Mucosa of descending colon (tissue), 3 donors: ENCODE measurements around the gene M6PR. TPM values are rescaled to one million over a fixed set of nuclear protein-coding genes. Genes with fewer than 3 reads are reported as not detected.

Source experiments
- ATAC-seq: fragments of 200-7000 bp; cut with Tn5 transposase; one replicate; pipeline ENCODE4 v1.9.1; 2020; ENCODE audit warnings: mild to moderate bottlenecking, moderate library complexity
- DNase-seq, 3 donors: peaks; one replicate each; pipeline ENCODE4 v3.0.0-alpha.2; 2020
- H3K36me3 ChIP-seq: fragments of 200-600 bp; one replicate; pipeline ENCODE4 v1.8.0; 2021; ENCODE audit warnings: low read depth, mild to moderate bottlenecking
- H3K4me1 ChIP-seq: fragments of 200-600 bp; one replicate; pipeline ENCODE4 v1.8.0; 2021; ENCODE audit warnings: low read depth, mild to moderate bottlenecking
- H3K4me3 ChIP-seq: fragments of 200-600 bp; one replicate; pipeline ENCODE4 v1.8.0; 2021; ENCODE audit warnings: mild to moderate bottlenecking
- H3K9me3 ChIP-seq: fragments of 200-600 bp; one replicate; pipeline ENCODE4 v1.8.0; 2021; ENCODE audit warnings: mild to moderate bottlenecking
- intact Hi-C, 2 donors: fragments of 100-400 bp; cut with DNase I in 1 of 2; cut with micrococcal nuclease in 1 of 2; formaldehyde crosslinking; loops; one replicate each; pipeline versions ENCODE4 v1.11.0 to v1.11.1; 2022; cut with DNase I, micrococcal nuclease
- total RNA-seq, 3 donors: library from RNA; stranded (reverse); fragmentation: NEBNext Ultra II Directional in 2 of 3; extraction: Animal tissue kit (Norgen Biotek cat#: 25700) in 2 of 3; gene quantifications; one replicate each; pipeline versions ENCODE4 v1.2.1 to v1.2.4, GENCODE V29; 2021 to 2023
- TF ChIP-seq, protein P1 (sequence below): fragments of 200-600 bp; IDR thresholded peaks from one replicate; pipeline ENCODE4 v1.8.0; 2022; ENCODE audit warnings: antibody characterized with exemption, mild to moderate bottlenecking
- donor health status: DM: no; HTN: no; CAD: no; lungs with moderate emphysema.
- donor health status: DM: no; HTN: no; CAD: no.
- donor health status: DM: no; HTN: yes; CAD: no.

M6PR gene
- total RNA-seq, 3 donors from 2014 or later = 104 to 126 (median 105) TPM

DNA sequence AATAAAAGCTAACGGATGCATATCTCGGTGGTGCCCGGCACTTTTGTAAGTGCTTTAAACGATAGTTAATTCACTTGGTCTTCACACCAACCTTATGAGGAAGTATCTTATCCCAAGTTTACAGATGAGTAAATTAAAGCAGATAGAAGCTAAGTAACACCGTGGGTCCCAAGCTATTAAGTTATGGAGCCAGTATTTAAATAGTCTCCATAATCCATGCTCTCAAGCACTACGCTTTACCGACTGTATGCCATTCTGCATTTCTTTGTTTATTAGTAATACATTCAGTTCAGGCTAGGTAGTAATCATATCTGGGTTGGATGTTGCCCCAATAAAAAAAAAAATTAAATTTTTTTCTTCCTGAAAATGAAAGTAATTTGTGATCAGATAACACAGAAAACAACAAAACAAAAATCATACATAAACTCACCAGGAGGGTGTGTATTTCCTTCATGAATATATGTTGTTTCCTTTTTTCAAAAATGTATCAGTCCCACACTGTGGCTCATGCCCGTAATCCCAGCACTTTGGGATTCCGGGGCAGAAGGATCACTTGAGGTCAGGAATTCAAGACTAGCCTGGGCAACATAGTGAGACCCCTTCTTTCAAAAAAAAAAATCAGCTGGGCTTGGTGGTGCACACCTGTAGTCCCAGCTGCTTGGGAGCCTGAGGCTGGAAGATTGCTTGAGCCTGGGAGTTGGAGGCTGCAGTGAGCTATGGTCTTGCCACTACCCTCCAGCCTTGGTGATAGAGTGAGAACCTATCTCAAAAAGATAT, 1.4 kb upstream of the M6PR start:
- H3K36me3 ChIP-seq = no peaks in the 10 kb centered on the region
- TF ChIP-seq, protein P1, sequence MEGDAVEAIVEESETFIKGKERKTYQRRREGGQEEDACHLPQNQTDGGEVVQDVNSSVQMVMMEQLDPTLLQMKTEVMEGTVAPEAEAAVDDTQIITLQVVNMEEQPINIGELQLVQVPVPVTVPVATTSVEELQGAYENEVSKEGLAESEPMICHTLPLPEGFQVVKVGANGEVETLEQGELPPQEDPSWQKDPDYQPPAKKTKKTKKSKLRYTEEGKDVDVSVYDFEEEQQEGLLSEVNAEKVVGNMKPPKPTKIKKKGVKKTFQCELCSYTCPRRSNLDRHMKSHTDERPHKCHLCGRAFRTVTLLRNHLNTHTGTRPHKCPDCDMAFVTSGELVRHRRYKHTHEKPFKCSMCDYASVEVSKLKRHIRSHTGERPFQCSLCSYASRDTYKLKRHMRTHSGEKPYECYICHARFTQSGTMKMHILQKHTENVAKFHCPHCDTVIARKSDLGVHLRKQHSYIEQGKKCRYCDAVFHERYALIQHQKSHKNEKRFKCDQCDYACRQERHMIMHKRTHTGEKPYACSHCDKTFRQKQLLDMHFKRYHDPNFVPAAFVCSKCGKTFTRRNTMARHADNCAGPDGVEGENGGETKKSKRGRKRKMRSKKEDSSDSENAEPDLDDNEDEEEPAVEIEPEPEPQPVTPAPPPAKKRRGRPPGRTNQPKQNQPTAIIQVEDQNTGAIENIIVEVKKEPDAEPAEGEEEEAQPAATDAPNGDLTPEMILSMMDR = no peak
- peaks cover 12% of the 10 kb centered on the region for H3K4me1 ChIP-seq
- ATAC-seq (no peak), DNase-seq (no peak)
- intact Hi-C loops = no loop called here
- no peaks in the 10 kb centered on the region for H3K9me3 ChIP-seq
- H3K4me3 ChIP-seq = peak overlapping the region; percentile 81

DNA sequence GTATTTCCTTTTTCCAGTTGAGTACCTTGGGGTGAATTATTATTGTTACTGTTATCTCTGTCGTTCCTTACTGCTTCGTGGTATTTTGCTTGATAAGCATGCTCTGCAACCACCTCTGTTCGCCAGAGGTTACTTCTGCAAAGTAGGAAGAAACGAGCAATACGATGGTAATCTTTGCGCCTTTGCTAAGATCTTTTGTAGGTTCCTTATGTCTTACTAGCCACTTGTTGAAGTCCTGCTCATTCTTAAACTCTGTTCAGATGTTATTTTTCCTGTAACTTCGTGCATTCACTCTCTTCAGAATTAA, 729 bp upstream of the M6PR start:
- intact Hi-C loops = no loop called here
- H3K9me3 ChIP-seq = no peaks in the 10 kb centered on the region
- peak; percentile 18 for ATAC-seq

DNA sequence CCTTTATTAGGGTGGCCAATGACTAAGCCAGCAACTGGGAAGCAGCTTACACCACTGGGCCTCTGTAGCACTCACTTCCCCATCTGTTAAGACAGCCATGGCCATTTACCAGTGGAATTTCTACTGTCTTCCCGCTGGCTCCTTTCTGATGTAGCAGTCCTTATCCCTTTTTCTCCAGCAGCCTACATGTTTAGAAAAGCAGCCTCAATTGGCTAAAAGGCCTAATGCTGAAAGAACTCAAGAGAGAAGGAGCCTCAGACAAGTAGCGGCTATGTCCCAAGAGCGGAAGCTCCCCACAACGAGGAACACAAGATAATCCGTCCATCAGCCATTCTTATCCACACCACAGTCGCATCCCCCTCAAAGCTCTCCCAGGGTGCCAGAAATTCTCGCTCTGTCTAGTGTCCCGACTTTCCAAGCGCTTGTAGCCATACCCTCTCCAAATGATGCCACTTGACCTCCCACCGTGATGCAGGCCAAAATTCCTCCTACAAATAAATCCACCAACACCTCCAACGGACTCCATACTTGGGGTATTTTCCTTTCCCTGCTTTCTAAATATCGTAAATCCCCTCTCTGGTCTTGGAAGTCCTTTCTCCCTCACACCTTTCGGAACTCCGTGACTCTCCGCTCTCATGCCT, 624 bp downstream of the M6PR start:
- TF ChIP-seq, protein P1 = no peak
- Histone ChIP-seq H3K4me1 (peaks cover 12% of the 10 kb centered on the region), H3K4me3 (peak overlapping the region; percentile 81), H3K9me3 (no peaks in the 10 kb centered on the region), H3K36me3 (peaks cover 1% of the 10 kb centered on the region)
- intact Hi-C loops = no loop called here
- no peak for ATAC-seq
- peak in 1 of 3 donors; percentile 21 for DNase-seq

More for the DNA sequence above, 729 bp upstream of the M6PR start:
- no peak for DNase-seq
- H3K36me3 ChIP-seq = no peaks in the 10 kb centered on the region
- H3K4me3 ChIP-seq = peak overlapping the region; percentile 81
- peaks cover 12% of the 10 kb centered on the region for H3K4me1 ChIP-seq
- TF ChIP-seq, protein P1 = no peak

DNA sequence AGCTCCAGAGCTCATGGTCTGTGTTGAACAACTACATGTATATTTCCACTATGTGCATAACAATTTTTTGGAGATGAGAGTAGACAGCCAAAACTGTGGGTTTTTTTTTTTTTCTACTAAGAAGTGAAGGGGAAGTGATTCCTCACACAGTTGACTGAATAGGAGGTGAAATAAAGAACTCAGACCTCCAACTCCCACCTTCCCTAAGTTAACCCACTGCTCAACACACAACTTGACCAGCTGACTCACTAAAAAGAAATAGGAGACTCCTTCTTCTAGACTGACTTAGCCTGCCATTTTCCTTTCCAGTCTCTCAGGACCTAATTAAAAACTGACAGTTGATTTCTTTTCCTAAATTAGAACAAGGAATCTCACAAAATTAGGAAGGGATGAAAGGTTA, 1.7 kb downstream of the M6PR start:
- H3K4me3 ChIP-seq = no peak overlapping the region
- no peak for ATAC-seq
- intact Hi-C loops = no loop called here

DNA sequence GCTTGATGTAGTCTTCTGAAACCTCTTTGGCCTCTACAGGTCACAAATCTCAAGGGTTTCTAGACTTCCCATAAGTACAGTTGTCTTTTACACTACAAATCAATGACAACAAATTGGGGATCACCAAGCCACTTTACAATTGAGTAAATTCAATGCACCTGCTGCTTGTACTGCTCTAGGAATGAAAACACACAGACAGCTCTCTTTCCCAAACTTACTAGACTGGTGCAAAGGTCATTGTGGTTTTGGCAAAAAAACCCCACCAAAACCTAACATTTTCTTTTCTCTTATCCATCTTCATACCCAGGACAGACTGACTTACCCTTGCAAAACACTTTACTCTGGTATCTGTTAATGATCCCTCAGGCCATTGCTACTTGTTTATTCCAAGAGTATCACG, 2.7 kb downstream of the M6PR start:
- intact Hi-C loops = no loop called here
- H3K9me3 ChIP-seq = no peaks in the 10 kb centered on the region
- DNase-seq (no peak), ATAC-seq (no peak)
- H3K4me3 ChIP-seq = no peak overlapping the region
- H3K36me3 ChIP-seq = peaks cover 3% of the 10 kb centered on the region
- H3K4me1 ChIP-seq = peaks cover 12% of the 10 kb centered on the region
- TF ChIP-seq, protein P1 = no peak

More for the DNA sequence above, 1.7 kb downstream of the M6PR start:
- no peak for DNase-seq
- no peaks in the 10 kb centered on the region for H3K9me3 ChIP-seq
- H3K36me3 ChIP-seq = peaks cover 3% of the 10 kb centered on the region
- TF ChIP-seq, protein P1 = no peak
- peaks cover 12% of the 10 kb centered on the region for H3K4me1 ChIP-seq
